HTR-8/SVneo (cell line): Measurements from ENCODE around the gene NLGN4X.

Experiments used
- DNase-seq: peaks from one replicate; pipeline ENCODE4 v3.0.0; 2011; ENCODE audit warnings: low spot score, mixed read lengths; ENCODE audit not compliant: insufficient read length
- FAIRE-seq: peaks from 2 replicates; lab custom pipeline; 2011; peaks lifted over from hg19 to GRCh38; lab: Jason Lieb, UNC

The NLGN4X gene

GRCh38 chrX:6021316-6022091 is 207.2 kb downstream of the NLGN4X start:
- DNase-seq (no peak), FAIRE-seq (no peak)

- DNase-seq (no peak), FAIRE-seq (no peak)
Measured at GRCh38 chrX:6019076-6019475, 209.6 kb downstream of the NLGN4X start.

- FAIRE-seq, result no peak
- DNase-seq, result no peak
Measured at GRCh38 chrX:6015423-6015822, 213.2 kb downstream of the NLGN4X start.

GRCh38 chrX:6012357-6012756 is 216.3 kb downstream of the NLGN4X start:
- FAIRE-seq (no peak), DNase-seq (no peak)

DNA sequence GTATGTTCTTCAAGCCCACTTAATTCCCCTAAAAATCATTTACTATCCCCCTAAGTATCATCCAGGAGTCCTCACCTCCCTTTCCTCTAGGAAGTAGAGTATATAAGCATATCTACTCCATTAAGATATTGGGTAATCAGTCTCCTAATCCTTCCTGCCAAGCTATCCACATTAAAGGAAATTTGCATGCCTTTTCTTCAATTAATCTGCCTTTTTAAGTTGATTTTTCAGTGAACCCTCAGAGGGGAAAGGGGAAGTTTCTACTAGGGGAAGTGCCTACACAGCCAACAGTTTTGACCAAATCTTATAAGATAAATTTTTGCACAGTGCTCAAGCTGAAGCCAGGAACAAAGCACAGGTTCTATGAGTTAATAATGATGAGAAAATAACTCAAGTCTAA is 222.8 kb downstream of the NLGN4X start:
- FAIRE-seq (no peak), DNase-seq (no peak)

DNA sequence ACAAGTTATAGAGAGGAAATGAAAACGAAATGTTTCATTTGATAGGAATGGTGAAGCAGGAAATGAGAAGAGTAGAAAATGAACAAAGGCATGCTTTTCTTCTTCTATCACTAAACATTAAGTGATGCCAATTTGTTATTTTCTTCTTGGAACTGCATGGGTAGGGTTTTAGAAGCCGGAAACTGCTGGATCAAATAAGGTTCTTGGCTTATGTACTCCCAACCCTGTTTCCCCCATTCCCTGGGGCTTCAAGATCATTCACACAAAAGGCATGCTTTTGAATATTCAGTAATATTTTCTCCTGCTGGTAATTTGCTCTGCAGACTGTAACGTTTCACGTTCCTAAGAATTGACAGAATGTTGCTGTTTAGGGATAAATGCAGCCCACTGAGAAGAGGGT is 224.1 kb downstream of the NLGN4X start:
- DNase-seq (no peak), FAIRE-seq (no peak)

DNA sequence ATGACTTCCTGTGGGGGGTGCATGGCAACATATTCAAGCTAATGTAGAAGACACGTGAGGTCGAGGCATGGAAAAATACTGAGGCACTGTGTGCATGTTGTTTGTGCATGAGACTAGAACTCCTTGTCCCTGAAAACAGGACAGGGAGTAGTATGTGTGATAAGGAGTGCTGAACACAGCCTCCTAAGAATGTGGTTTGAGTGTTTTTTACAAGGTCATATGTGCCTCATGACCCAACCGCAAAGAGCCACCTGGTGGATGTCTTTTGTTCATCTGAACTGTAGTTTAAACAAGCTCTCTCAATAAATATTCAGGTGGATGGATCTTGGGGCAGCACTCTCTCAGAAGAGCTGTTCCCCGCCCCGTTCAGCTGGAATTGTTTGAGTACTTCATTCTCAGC is 226.6 kb downstream of the NLGN4X start:
- FAIRE-seq, result no peak
- DNase-seq, result no peak

- DNase-seq (no peak), FAIRE-seq (no peak)
Measured at GRCh38 chrX:5998901-5999300, 229.8 kb downstream of the NLGN4X start.

DNA sequence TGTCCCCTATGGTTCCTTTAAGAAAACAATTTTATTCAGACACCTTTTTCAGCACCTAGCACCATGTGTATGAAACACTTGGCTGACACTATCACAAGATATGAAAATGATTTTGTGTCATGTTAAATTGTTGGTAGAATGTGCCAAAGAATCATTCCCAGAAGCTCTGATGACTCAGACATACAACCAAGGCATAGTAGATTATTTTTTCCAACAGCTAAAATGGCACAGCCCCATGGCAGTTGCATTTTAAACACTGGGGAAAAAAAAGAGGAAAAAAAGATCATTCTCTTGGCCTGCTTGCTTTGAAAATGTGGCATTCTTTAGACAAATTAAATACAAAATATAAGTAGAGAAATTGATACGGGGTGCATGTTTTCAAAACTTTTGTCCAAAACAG is 230.2 kb downstream of the NLGN4X start:
- DNase-seq, result no peak
- FAIRE-seq, result no peak

GRCh38 chrX:5991393-5991792 is 237.3 kb downstream of the NLGN4X start:
- FAIRE-seq (no peak), DNase-seq (no peak)

DNA sequence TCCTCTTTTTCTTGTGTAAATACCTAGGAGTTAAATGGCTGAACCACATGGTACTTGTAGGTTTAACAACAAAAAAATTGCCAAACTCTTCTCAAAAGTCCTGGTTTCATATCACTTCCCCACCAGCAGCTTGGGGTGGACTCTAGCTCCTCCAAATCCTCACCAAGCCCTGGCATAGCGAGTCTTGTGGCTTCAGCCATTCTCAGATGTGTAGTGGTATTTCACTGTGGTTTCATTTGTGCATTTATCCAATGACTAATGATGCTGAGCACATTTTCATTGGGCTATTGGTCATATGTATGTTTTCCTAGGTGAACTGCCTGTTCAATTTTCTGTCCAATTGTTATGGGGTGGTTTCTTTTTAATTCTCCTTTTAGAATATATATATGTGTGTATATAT is 249.3 kb downstream of the NLGN4X start:
- DNase-seq, result no peak
- no peak for FAIRE-seq

DNA sequence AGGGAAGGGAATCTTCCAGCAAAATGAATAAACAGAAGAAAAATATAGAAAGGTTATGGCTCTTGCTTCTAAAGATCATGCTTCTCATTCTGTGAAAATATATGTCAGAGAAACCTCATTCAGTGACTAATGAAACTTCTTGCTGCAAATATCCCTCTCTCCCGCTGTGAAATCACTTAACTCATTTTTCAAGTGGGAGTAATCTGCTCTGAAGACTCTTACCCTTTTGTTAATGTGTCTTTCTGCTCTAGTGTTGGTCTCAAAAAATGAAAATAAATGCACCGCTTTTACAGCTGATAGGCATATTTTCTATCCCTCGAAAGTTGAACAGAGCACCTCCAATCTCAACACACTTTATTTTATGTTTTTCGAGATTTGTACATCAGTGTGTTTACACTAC is 252.3 kb downstream of the NLGN4X start:
- DNase-seq (no peak), FAIRE-seq (no peak)

DNA sequence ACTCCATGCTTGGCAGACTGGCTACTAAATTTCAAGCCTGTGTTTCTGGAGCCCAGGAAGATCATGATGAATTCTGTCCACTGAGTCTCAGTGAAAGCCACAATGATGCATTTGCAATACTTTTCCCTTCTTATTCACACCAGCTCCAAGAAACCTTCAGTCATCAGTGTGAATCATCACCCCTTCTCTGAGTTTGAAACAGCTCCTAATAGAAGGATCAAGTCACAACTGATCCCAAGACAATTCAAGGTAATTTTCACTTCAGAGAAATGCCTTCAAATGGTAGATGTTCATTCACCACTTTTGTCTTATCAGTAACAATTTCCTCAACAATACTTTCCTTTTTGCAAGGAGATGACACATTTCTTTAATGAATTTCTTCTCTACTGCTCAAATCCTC is 257.4 kb downstream of the NLGN4X start:
- no peak for FAIRE-seq
- DNase-seq, result no peak

GRCh38 chrX:5965406-5965805 is 263.3 kb downstream of the NLGN4X start:
- DNase-seq (no peak), FAIRE-seq (no peak)

GRCh38 chrX:5959286-5959685 is 269.4 kb downstream of the NLGN4X start:
- DNase-seq, result no peak
- no peak for FAIRE-seq

DNA sequence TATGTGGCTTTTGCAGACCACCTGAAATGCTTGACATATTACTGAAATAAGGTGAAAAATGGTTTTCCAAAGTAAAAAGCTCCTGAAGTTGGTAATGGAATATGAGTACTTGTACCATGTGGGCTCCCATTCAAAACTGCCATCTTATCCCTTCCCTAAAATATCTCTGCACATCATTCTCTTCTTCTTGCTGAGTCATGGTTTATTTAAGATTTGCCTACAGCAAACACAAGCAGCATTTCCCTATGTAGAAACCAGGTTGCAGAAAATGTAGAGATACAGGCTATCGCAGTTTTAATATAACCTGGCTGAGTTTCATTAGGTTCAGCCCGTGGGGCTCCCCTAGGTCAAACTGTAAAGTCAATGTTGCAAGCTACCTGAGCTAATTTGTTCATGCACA is 270.1 kb downstream of the NLGN4X start:
- DNase-seq (no peak), FAIRE-seq (no peak)

- DNase-seq (no peak), FAIRE-seq (no peak)
Measured at GRCh38 chrX:5957506-5957905, 271.2 kb downstream of the NLGN4X start.

DNA sequence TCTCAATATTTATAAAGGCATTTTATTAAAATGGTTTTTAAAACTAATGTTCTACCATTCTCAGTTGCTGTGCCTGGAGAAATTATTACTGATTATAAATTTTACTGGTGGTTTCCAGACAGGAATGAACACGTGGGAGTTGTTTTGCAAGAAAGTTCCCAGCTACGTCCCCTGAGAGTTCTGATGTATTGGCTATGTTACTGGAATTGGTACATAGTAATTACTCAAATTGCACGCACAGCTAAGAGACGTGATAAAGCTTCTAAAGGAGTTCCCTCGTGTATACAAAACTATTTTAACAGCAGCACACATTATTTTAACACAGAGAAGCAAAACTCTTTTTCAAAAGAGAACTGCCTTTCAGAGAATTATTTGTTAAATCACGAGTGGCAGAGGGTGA is 292.2 kb downstream of the NLGN4X start:
- FAIRE-seq (no peak), DNase-seq (no peak)

- no peak for FAIRE-seq
- DNase-seq, result no peak
Measured at GRCh38 chrX:5928224-5928623, 300.4 kb downstream of the NLGN4X start.

- no peak for DNase-seq
- no peak for FAIRE-seq
Measured at GRCh38 chrX:5916945-5917344, 311.7 kb downstream of the NLGN4X start.

- FAIRE-seq, result no peak
- DNase-seq, result no peak
Measured at GRCh38 chrX:5915783-5916182, 312.9 kb downstream of the NLGN4X start.

DNA sequence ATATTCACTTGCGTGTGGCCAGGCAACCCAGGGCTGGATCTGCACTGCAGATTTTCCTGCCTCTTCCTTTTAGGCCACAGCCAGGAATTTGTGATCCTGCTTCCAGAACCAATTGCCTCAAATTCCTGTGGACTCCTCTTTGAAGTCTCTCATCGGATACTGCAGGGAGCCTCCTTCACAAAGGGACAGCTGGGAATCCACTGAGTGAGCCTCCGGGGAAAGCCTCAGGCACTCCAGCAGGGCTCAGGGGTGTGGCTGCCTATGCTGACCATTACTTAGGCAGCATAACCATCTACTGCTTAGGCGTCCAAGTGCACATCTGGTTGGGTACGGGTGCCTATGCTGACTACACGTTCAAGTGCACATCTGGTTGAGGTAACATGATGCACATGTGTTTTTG is 321.5 kb downstream of the NLGN4X start:
- FAIRE-seq, result no peak

More for the DNA sequence above, 321.5 kb downstream of the NLGN4X start:
- DNase-seq, result no peak
